T-helper 9 cell (primary cell): ENCODE measurements around the gene MAFG.
"Not testable (repeated sequence)": the region's sequence is repeated elsewhere in the genome, so short reads cannot be mapped to it uniquely, and the experiment has no call there.

Source experiments
- DNase-seq: peaks from one replicate; pipeline ENCODE4 v3.0.0-alpha.2; 2020

Gene MAFG

DNA sequence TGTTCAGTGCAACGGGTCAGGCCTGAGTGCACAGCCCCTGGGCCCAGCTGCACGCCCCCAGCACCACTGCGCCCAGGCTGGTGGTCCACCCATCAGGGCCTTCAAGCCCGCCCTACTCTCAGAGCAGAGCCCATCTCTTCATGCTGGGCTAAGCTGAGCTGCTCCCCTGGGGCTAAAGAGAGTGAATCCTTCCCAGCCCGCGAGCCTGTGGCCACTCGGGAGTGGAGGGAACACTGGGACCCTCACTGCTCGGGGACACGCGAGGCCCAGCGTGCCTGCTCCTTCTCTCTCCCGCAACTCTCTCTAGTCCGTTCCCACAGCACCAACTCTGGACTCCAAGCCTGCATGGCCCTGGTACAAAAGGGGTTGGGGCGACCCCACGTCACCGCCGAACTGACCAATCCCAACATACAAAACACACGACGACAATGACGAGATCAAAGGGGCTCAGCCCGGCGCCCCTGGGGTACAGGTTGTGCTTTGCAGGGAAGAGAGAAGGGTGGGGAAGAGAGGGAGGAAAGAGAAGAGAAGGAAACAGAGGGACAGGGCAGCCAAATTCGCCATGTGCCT lies 5.5 kb downstream of the MAFG start:
- no peak for DNase-seq

DNA sequence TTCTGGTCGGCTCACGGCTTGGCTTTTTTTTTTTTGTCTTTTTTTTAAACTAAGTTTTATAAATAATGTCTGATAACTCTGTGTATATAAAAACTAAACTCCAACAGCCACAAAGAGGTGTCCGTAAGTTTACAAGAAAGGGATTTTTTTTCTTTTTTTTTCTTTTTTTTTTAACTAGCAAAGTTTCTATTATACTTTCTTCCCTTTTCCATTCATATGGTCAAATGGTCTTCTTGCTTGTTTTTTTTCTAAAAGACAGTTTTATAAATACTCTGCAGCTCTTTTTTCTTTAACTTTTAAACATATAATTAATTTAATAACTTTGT lies 6.0 kb downstream of the MAFG start:
- no peak for DNase-seq

DNA sequence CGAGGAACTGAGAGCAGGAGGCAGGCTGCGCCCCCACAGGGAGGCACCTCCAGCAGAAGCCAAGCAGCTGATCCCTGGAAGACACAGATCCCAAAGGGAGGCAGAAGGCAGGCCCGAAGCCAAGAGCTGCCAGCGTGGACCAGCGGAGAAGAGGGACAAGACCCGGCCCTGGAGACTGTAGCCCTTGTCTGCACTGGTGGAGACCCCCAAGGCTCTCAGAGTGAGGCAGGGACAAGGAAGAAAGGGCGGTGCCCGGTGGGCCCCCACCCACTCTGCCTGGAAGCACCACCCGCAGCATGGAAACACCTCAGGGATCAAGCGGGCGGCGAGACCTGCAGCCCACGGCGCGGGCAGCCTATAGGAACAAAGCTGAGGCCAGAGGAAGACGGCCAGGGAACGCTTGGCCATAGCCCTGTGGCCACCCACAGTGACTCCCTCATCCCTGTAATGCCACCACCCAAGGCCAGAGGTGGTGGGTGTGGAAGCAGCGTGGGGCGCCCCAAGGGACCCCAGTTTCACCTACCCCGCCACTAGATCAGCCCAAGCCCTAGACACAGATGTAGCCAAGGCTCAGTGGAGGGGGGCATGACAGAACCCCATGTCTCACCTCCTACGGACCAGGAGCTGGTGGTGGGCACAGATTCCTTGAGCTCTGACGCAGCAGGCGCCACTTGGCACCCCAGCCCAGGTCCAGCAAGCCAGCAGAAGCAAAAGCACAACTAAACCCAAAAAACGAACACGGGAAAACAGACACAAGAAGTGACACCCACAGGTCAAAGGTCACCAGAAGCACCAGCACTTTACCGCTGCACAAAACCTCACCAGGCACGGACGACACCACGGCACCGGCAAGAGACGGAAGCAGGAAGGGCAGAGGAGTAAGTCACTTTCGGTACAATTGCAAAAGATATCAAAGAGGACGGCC lies 6.7 kb downstream of the MAFG start:
- DNase-seq: no peak

DNA sequence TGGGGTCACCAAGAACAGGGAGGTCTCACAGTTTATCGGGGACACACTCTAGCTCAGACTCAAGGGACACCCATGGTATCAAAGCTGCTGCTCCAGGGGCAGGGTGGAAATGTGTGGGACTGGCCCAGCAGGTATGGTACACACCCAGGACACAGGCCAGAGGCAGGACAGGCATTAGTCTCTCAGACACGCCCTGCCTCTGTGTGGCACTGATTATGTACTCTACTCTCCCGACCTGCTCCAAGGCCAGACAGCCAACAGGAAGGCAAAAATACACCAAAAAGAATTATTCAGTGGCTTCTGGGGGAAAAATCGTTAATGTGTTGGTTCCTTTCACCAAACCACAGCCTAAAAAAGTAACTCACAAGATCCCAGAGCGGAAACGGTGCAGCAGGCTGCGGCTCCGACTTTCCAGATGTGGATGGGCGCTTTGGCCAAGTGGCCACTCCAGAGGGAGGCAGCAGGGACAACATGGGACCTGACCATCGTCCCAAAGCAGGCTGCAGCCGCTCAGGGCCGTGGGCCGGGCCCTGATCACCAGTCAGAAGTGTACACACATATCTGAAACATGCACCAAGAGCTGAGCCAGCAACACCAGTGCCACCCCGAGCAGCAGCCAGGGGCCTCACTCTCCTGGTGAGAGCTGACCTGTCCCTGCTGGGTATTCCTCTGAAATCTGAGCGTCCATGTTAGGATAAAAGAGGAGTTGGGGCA lies 8.5 kb downstream of the MAFG start:
- no peak for DNase-seq

DNA sequence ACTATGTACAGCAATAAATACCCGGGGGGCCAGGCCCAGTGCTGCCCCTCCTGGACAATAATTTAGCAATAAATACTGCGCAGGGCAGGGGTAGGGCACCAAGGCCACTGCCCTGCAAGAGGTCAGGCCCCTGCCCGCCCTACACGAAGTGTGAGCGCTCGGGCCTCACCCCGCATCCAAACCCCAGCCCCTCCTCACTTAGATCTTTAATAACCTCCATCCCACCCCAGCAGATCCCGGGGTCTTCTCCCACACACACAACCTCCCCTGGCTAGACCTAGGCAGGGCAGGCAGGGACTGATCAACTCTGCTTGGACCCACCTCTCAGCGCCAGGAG lies 9.2 kb downstream of the MAFG start:
- not testable (repeated sequence) for DNase-seq

DNA sequence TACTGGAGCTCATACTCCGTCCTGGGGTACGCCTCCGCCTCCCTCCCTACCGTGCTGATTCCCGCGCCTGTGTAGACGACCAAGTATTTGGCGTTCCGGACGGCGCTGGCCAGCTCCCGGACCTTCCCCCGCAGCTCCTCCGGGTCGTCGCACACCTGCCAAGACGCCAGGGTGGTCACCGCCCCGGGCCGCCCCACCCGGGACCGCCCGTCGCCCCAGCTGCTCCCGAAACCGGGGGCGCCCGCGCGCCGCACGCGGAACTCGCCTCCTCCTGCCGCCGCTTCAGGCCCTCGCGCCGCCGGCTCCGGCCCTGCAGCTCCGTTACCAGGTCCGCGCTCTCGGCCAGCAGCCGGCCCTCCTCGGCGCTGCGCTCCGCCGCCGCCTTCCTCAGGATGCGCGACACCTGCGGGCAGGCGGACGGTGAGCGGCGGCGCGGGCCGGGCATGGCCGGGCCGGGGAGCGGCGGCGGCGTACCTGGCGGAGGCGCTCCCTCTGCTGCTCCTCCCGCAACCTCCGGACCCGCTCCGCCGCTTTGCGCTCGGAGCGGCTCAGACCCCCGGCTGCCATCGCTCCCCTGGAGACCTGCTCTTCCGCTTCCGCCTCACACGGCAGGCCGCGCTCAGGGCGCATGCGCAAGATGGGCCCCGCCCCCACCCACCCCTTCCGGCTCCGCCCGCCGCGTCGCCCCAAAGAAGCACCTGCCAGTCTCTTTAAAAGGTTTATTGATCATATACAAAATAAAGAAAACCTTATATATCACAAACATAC lies 9.8 kb downstream of the MAFG start, which contains the start of gene SIRT7:
Gene SIRT7 (minus strand): TSS at position 612 of the 768 bp plus-strand sequence. CDS start 45 bp downstream, at position 567.
- DNase-seq: peak; percentile 79

DNA sequence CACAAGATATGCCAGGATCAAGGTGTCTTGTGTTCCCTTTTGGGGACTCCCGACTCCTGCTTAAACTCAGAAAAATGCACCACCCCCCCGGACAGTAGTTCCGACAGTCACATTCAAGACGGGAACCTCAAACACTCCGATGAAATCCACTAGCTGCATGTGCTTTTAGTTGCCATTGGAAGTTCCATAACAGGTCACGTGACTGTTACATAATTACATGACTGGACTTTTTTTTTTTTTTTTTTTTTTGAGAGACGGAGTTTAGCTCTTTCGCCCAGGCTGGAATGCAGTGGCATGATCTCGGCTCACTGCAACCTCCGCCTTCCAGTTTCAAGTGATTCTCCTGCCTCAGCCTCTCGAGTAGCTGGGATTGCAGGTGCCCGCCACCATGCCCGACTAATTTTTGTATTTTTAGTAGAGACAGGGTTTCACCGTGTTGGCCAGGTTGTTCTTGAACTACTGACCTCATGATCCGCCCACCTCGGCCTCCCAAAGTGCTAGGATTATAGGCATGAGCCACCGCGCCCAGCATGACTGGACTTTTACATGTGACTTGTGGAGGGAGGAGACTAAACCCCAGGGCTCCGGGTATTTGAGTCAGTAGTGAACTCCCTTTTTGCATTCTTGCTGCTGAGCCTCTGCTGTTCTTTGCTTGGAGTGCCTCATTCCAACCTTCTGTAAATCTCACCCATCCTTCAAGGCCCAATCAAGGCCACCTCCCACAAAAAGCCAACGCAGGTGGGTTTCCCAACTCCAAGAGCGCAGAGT lies 11.1 kb downstream of the MAFG start:
- DNase-seq: no peak

DNA sequence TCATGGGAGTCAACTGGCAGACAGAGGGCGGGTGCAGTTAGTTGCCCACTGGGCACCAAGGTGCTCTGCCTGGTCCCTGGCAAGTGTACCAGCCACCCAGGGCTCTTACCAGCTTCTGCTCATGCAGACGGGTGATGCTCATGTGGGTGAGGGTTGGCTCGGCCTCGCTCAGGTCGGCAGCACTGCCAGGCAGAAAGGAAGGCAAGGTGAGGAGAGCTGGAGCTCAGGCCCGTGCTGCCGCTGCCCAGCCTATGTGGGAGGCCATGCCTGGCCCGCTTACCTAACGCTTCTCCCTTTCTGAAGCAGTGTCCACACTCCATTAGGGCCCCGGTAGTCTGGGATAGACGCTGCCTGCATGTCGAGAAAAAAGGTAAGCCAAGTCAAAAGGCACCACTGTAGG lies 12.2 kb downstream of the MAFG start:
- no peak for DNase-seq

DNA sequence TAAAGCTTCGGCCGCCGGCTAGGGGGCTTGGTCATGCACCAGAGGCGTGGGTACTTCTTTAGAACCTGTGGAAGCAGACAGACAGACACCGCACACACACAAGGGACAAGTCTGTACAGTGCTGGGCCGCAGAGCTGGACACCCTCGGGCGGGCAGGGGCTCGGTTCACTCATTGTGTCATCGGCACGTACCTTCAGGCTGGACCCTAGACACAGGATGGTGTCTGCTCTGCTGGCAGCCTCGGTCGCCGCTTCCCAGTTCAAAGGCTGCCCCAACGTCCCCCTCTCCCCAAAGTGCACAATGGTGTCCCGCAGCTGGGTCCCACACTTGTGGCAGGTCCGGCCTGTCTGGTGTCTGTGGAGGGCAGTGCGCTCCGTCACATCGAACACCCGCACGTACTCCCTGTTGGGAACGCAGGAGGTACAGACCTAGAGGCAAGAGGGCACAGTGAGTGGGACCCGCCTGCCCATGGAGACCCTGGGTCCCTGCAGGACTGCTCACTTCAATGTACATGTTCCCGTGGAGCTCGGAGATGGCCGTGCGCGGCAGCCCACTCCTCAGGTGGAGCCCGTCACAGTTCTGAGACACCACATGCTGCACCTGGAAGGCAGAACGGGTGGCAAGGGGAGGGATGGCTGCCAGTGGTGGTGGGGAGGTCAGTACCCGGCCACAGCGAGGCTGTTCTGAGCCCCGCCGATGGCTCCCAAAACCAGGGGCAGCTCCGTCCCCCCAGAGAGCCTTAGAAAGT lies 13.3 kb downstream of the MAFG start:
- no peak for DNase-seq

DNA sequence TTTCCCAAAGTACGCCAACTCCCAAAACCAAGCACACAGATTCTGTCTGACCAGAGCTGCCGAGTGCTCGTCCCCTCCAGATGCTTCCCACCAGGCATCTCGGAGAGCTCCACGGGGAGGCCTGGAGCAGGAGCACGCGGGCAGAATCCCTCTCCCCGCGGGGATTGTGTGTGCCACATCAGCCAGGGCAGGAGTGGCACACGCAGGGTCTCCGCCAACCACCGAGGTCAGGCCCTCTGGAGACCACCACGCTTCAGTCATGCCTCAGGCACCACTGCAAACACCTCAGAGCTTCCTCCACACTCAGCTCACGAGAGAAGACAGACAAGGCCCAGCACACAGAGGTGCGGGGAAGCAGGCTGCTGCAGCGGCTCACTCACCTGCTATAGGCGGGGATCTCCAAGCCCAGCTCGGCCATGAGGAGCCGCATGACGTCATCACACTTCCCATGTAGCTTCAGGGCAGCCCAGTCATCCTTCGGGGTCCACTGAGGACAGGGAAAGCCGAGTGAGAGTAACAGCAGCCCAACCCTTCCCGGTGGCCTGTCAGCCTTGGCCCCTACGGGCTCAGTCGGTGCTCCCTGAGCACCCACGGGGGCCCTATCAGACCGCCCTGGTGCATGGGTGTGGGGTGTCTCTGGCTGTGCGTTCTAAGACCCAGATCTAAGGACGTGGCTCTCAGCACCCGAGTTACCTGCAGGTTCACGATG lies 14.0 kb downstream of the MAFG start:
- no peak for DNase-seq

DNA sequence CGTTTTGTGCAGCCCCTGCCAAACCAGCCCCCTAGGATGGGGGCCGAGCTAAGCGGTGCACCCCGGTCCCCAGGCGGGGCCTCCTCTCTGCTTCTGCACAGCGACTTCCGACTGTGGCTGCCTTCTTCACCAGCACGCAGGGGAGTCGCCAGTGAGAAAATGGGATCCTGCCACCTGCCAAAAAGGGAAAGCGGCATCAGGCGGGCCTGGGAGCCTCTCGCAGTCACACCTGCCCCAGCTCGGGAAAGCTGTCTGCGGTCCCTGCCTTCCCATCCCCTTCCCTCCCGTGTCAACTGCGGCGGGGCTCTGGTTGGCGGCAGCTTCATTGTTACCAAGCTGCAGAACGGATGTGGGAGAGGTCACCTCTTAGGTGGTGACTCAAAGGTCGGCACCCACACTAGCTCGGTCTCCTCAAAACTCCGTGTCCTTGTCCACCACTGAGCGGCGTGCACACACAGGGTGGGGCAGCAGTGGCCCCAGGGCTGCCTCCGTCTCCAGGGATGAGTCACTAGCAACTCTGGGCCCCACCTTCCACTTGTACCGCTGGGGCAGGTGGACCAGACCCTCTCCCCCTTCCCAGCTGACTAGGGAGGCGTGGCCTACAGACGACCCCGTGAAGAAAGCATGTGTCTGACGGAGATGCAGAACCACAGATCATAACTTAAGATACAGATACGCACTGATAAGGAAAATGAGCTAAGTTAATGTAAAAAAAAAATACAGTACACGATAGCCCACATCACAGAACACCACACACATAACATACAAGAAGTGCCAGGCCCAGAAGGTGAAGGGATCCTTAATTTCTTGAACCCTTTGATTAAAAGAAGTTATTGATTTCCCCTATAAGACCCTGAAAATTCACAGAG lies 14.9 kb downstream of the MAFG start:
- no peak for DNase-seq

DNA sequence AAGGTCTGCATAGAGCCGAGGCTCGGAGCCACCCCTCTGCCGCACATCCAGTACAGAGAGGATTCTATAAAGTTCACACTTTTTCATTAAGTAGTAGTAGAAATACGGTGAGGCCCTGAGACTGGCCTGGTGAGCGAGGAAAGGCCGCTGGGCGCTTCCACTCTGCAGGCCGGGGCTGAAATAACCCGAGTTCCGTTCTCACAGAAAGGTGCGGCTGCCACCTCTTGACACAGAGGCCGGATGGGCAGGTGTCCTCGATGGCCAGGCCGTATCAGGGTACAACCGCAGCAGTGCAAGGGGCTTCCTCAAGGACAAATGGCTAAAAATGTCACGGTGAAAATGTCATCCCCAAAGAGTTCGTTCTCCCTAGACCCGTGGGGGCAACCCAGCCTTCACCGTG lies 15.6 kb downstream of the MAFG start:
- no peak for DNase-seq

DNA sequence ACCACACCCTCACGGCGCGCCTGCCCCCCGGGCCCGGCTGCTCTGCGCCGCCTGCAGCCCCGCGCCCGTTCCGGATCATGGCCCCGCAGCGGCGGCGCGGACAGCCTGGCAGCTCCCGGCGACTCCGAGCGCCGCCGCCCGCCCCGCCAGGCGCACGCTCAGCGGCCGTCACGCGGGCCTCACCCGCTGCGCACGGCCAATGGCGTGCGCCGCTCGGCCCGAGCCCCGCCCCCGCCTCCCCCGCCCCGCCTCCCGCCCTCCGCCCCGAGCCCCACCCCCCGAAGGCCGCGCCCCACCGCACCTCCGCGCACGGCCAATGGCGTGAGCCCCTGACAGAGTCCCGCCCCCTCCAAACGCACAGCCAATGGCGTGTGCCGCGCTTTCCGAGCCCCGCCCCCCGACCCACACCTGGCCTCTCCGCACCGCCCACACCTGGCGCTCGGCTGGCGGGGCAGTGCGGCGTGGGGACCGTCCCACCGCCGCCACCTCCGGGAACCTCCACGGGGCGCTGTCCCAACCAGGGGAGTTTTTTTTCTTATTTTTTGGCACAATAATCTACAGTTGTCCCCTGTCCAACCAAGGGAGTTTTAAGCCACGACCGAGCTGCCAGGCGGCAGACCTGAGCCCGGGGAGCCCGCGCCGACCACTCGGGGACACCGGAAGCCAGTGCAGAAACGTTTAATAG lies 16.1 kb downstream of the MAFG start, which contains the start of gene PCYT2:
Gene PCYT2 (minus strand): TSS at position 123 of the 685 bp plus-strand sequence. CDS start 44 bp downstream, at position 79.
- DNase-seq: peak; percentile 92

DNA sequence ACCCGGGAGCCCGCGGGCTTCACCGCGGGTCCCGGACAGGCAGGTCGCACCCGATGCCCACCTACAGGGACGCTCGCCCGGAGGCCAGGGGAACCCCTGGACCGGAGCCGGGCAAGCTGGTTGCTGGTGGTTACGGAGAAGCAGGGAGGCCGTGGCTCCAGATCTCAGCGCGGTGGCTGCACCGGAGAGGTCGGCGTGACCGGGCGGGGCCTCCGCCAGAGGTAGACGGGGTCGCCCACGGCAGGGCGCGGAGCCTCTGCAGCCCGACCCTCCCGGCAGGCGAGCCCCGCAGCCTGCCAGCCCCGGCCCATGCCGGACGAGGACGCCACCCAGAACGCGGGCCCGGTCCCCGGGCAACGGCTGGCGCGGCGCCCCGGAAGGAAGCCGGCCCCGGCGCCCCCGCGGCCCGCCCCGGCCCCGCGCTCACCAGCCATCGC lies 16.7 kb downstream of the MAFG start:
- DNase-seq: no peak

DNA sequence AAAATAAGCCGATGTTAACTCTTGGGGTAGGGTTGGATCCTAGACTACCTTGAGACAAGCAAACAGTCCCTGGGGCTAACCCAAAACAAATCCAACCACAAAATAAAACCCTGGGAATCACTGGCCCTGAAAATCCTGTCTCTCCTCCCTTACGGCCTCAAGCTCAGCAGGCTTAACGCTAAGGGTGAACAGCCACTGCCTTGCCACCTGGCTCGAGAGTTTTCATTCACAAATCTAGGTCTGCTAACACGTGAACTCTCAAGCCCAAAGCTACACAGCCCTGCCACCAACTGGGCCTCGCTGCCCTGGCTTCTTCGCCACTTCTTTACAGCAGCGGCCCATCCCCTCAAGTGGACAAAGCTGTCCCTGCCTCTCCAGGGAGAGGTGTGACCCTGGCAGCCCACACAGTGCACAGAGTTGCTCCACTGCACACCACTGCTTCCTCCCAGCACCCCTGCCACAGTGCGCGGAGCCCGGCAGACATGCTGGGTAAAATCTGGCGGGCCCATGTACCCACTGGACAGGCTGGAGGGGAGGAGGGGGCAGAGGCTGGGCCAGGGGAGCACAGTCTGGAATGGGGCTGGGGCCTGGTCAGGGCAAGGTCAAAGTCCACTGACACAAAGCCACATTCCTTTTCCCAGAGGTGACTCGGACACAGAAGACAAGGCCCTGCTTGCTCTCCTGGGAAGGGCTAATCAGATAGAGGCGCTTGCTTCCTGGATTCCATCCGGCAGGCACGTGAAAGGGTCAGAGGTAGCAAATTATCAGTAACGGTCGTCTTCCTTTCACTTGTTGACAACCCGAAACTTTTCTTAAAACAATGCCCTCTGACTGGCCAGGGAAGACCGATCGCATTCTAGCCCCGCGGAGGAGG lies 17.3 kb downstream of the MAFG start:
- no peak for DNase-seq

DNA sequence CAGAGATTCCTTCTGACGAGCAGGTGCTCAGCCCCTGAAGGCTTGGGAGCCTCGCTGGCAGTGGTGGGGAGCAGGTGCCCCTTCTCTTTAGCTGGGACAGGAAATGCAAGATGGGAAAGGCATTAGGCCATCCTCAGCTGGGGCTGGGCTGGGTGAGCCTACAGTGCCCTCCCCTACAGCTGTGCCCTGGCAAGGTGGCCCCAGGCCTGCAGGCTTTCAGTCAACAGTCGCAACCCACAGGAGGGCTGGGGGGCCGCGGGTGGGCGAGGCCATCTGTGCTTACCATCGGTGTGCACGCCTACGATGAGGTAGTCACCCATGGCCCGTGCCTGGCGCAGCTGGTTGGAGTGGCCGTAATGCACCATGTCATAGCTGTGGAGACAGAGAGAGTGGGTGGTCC lies 18.3 kb downstream of the MAFG start:
- no peak for DNase-seq

DNA sequence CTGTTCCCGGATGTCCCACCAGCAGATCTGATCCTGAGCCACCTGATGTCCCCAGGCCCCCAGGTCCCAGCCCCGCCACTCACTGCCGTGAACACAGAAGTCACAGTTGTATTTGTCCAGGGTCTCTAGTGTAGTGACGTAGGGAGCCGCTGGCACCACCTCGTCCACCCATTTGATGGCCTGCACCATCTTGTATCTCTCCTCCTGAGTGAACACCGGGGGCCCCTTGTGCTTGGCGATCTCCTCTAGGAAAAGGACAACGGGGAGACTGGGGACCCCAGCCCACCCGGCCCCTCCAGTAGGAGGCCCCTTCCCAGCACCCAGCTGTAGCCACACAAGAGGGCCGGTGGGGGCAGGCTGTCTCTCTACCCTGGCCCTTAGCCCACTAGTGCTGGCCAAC lies 18.7 kb downstream of the MAFG start:
- DNase-seq: no peak
